ENCODE measurements around the gene NR3C2. TPM values are rescaled to one million over a fixed set of nuclear protein-coding genes. Genes with fewer than 3 reads are reported as not detected.

NR3C2 gene
- total and polyA plus RNA-seq, 10 of the 15 experiments (the other 5 are each of a cell fraction or from before 2014, with no cell fraction given) = 0.05 to 0.11 (median 0.08) TPM; not detected in 4

GRCh38 chr4:148081745-148082144, 360.5 kb downstream of the NR3C2 start (continued):
- TF ChIP-seq MTA3 (IDR thresholded peaks at IDR 0.05; ENCODE audit: borderline replicate concordance, low read length) (no peak), RAD51 (IDR thresholded peaks at IDR 0.05) (no peak)
- TF ChIP-seq, protein P1, sequence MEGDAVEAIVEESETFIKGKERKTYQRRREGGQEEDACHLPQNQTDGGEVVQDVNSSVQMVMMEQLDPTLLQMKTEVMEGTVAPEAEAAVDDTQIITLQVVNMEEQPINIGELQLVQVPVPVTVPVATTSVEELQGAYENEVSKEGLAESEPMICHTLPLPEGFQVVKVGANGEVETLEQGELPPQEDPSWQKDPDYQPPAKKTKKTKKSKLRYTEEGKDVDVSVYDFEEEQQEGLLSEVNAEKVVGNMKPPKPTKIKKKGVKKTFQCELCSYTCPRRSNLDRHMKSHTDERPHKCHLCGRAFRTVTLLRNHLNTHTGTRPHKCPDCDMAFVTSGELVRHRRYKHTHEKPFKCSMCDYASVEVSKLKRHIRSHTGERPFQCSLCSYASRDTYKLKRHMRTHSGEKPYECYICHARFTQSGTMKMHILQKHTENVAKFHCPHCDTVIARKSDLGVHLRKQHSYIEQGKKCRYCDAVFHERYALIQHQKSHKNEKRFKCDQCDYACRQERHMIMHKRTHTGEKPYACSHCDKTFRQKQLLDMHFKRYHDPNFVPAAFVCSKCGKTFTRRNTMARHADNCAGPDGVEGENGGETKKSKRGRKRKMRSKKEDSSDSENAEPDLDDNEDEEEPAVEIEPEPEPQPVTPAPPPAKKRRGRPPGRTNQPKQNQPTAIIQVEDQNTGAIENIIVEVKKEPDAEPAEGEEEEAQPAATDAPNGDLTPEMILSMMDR (IDR thresholded peaks at IDR 0.05 in 2 of 3, conservative IDR thresholded peaks at IDR 0.05 in 1 of 3; ENCODE audit: control insufficient read depth in 2 of 3, extremely low read depth in 1 of 3, insufficient read depth in 1 of 3, low read depth in 3 of 3, low read length in 3 of 3) = no peak

DNA sequence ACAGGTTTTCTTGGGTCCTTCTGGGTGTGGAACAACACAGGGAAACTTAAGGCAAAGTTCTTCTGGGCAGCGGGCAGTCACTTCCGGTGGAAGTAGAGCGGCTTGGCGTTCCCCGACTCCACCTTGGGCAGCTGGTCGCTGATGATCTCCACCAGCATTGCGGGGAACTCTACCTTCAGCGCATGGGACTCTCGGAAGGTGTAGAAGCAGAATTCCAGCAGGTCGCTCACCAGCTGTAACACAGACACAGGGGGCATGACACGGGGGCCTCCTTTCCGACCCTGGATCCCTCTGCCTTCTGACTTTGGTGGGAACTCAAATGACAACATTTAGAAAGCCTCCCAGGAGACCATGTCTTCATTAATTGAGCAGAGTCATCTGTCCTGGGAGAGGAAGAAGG, 360.9 kb downstream of the NR3C2 start:
- DNase-seq (ENCODE audit: low read depth, low spot score) (no peak), FAIRE-seq (no peak), ATAC-seq (no peak)
- no peak overlapping the region for H3K9ac ChIP-seq (ENCODE audit: control insufficient read depth, insufficient read depth, low read length)
- no peaks in the 10 kb centered on the region; a peak in 1 of 4 replicates for H3K36me3 ChIP-seq (ENCODE audit: control insufficient read depth in 2 of 2, insufficient read depth in 2 of 2, low read length in 1 of 2)
- H3K4me1 ChIP-seq (ENCODE audit: control insufficient read depth, insufficient read depth, low read length) = no peaks in the 10 kb centered on the region
- no peak overlapping the region for H2AFZ ChIP-seq (ENCODE audit: control insufficient read depth, low read depth, low read length)
- no peaks in the 10 kb centered on the region for H3K9me3 ChIP-seq (replicated peaks; ENCODE audit: control insufficient read depth, insufficient read depth, low read length)
- ChIA-PET SMC1A (ENCODE audit: uncharacterized antibody, unreplicated experiment) (no interaction called here), CTCF (no interaction called here), RAD21 (ENCODE audit: unreplicated experiment) (no interaction called here), POLR2A (no interaction called here)
- BruUV-seq (replicated peaks) = no TSS peak
- no peak overlapping the region for H3K4me2 ChIP-seq (ENCODE audit: control insufficient read depth, insufficient read depth)
- no peak for TF ChIP-seq CBFB (IDR thresholded peaks at IDR 0.05; ENCODE audit: low read depth)
- no peak for TF ChIP-seq CREB1 (IDR thresholded peaks at IDR 0.05; ENCODE audit: low read depth)
- TF ChIP-seq RUNX3 (IDR thresholded peaks at IDR 0.05; ENCODE audit: low read length) = no peak
- H3K27me3 ChIP-seq (replicated peaks in 1 of 2; ENCODE audit: control insufficient read depth in 2 of 2, insufficient read depth in 2 of 2, low read length in 1 of 2) = no peaks in the 10 kb centered on the region
- H3K27ac ChIP-seq (ENCODE audit: control insufficient read depth, insufficient read depth) = no peak overlapping the region
- H3K79me2 ChIP-seq (ENCODE audit: control insufficient read depth, insufficient read depth, low read length) = no peaks in the 10 kb centered on the region
- H3K4me3 ChIP-seq = no peak overlapping the region
- no peaks in the 10 kb centered on the region for H4K20me1 ChIP-seq (ENCODE audit: control insufficient read depth, insufficient read depth)
- in situ Hi-C loops (cut with MboI) (no loop called here), intact Hi-C loops (cut with micrococcal nuclease; ENCODE audit: unreplicated experiment) (no loop called here)
- WGBS (ENCODE audit: insufficient coverage, insufficient replicate concordance, low lambda C conversion rate, missing lambda C conversion rate) = 85% methylated on average over 12 of the region's 12 CpGs
